ENCODE results near the gene MRPS26. TPM values are rescaled to one million over a fixed set of nuclear protein-coding genes. Genes with fewer than 3 reads are reported as not detected.

MRPS26 gene
- total RNA-seq, 1 experiment from 2014 or later = 182 TPM

GRCh38 chr20:3088031-3088430 is 42.2 kb downstream of the MRPS26 start:
- BruUV-seq (replicated peaks) = no TSS peak
- Histone ChIP-seq H2AFZ (ENCODE audit: low read length) (no peak overlapping the region), H3K27me3 (ENCODE audit: low read length) (peaks cover 9% of the 10 kb centered on the region), H3K4me3 (ENCODE audit: low read length) (no peak overlapping the region), H3K4me1 (ENCODE audit: insufficient read depth, low read length) (no peaks in the 10 kb centered on the region), H4K20me1 (ENCODE audit: low read length) (no peaks in the 10 kb centered on the region), H3K27ac (ENCODE audit: low read length) (no peak overlapping the region), H3K9me2 (replicated peaks; ENCODE audit: low read length) (no peaks in the 10 kb centered on the region), H3K36me3 (ENCODE audit: low read depth, low read length) (no peaks in the 10 kb centered on the region), H3K79me2 (ENCODE audit: low read length) (no peaks in the 10 kb centered on the region), H3F3A (ENCODE audit: low read length, unreplicated experiment) (no peaks in the 10 kb centered on the region), H3K4me2 (ENCODE audit: low read length) (no peak overlapping the region), H3K9ac (ENCODE audit: low read length) (no peak overlapping the region), H3K9me3 (ENCODE audit: low read length) (no peaks in the 10 kb centered on the region)
- ChIA-PET POLR2A (ENCODE audit: unreplicated experiment) (no interaction called here), CTCF (no interaction called here)
- ATAC-seq (no peak; the same call in 1 of the 2 replicates), DNase-seq (no peak)
- TF ChIP-seq CTCF (conservative IDR thresholded peaks at IDR 0.05; ENCODE audit: low read depth, low read length) = no peak
- TF ChIP-seq EZH2phosphoT487 (IDR thresholded peaks at IDR 0.05; ENCODE audit: borderline replicate concordance, low read length) = no peak
- intact Hi-C loops (cut with micrococcal nuclease) = no loop called here

DNA sequence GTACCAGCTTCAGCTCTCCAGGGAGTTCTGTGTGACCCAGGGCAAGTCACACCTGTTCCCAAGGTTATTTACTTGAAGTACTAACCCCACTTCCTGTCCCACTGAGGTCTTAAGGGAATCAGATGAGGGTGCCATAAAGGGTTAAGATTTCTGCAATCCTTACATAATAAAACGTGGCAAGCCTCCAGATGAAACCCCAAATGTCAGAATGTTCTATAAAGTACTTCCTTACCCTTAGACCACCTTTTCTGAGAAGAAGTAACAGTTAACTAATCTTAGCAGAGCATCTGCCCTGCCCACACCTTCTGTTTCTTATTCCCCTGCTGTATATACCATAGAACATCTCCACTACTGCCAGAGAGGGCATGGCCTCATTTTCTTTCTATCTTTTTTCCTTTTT is 44.7 kb downstream of the MRPS26 start:
- H3K27me3 ChIP-seq (ENCODE audit: low read length) = no peaks in the 10 kb centered on the region

More for the DNA sequence above, 44.7 kb downstream of the MRPS26 start:
- Histone ChIP-seq H3K27ac (ENCODE audit: low read length) (no peak overlapping the region), H3F3A (ENCODE audit: low read length, unreplicated experiment) (no peaks in the 10 kb centered on the region), H2AFZ (ENCODE audit: low read length) (no peak overlapping the region), H3K4me2 (ENCODE audit: low read length) (no peak overlapping the region), H3K9me3 (ENCODE audit: low read length) (no peaks in the 10 kb centered on the region), H3K9me2 (replicated peaks; ENCODE audit: low read length) (no peaks in the 10 kb centered on the region), H3K4me3 (ENCODE audit: low read length) (no peak overlapping the region), H4K20me1 (ENCODE audit: low read length) (no peaks in the 10 kb centered on the region), H3K4me1 (ENCODE audit: insufficient read depth, low read length) (no peaks in the 10 kb centered on the region), H3K36me3 (ENCODE audit: low read depth, low read length) (no peaks in the 10 kb centered on the region), H3K79me2 (ENCODE audit: low read length) (no peaks in the 10 kb centered on the region), H3K9ac (ENCODE audit: low read length) (no peak overlapping the region)
- intact Hi-C loops (cut with micrococcal nuclease) = no loop called here
- DNase-seq (no peak), ATAC-seq (no peak)
- ChIA-PET POLR2A (ENCODE audit: unreplicated experiment) (no interaction called here), CTCF (no interaction called here)
- TF ChIP-seq EZH2 (IDR thresholded peaks at IDR 0.05; ENCODE audit: low read length, unreplicated experiment) (no peak), CTCF (conservative IDR thresholded peaks at IDR 0.05; ENCODE audit: low read depth, low read length) (no peak), EZH2phosphoT487 (IDR thresholded peaks at IDR 0.05; ENCODE audit: borderline replicate concordance, low read length) (no peak)
- no TSS peak for BruUV-seq (replicated peaks)

All from PC-3 (cell line).